HK-2 (cell line): ENCODE results near the gene SRF.
A peak's percentile ranks its signal among the peaks of the same experiment; 100 is the strongest.

Experiments
- DNase-seq: peaks from one replicate; pipeline ENCODE4 v3.0.0-alpha.2; 2018; ENCODE audit not compliant: unreplicated experiment

Gene SRF

DNA sequence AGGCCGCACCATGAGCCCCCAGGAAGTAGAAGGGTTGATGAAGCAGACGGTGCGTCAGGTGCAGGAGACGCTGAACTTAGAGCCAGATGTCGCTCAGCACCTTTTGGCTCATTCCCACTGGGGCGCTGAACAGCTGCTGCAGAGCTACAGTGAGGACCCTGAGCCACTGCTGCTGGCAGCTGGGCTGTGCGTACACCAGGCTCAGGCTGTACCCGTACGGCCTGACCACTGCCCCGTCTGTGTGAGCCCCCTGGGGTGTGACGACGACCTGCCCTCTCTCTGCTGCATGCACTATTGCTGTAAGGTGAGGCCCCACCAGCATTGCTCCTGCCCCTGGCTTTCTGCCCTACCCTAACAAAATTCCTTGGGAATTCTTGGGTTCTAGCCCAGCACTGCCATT, 45.1 kb downstream of the SRF start:
- DNase-seq = no peak

DNA sequence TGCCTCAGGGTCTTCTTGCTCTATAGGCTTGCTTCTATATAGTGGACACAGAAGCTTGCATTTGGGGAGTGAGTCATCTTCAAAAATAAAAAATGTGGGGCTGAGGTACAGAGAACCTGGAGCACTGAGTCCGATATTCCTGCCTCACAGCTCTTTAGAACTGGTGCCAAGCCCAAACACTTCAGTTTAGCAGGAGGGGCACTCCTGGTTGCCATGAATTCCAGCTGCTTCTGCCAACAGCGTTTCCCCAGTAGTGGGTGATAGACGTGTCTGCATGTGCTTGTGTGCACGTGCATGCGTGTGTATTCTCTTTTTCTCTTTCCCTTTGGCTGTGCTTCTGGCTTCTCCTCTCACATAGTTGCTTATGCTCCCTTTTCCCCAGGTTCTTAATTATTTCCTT, 46.3 kb downstream of the SRF start:
- DNase-seq = no peak

DNA sequence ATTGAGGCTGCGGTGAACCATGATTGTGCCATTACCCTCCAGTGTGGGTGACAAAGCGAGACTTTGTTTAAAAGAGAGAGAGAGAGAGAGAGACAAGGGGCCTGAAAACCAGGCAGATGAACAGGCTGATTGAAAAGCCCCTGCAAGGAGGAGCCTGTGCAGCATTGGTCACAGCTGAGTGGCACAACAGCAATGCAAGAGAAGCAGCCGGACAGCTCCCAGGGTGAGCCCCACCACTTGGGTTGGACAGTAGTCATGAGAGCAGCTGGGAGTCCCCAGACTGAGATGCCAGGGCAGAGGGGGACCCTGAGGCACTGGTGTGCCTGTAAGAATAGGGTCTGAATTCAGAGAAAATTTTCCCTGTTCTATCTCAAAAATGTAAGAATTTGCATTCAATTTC, 48.0 kb downstream of the SRF start:
- DNase-seq = no peak

DNA sequence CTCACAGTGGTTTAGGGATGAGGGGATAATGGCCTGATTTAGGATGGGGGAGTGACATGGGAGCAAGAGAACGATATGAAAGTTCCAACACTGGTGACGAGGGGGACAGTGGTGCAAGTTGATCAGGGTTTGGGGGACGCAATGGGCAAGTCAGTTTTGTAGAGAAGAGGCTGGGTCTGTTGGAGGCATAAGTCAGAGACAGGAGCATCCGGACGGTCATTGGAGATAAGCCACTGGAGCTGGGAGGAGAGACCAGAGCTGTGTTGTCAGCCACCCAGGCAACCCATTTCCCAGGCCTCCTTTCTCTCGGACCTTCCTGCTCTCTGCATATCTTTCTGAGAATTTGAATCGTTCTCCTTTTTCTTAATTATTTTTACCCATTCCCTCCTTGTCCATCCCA, 48.7 kb downstream of the SRF start:
- DNase-seq = no peak

DNA sequence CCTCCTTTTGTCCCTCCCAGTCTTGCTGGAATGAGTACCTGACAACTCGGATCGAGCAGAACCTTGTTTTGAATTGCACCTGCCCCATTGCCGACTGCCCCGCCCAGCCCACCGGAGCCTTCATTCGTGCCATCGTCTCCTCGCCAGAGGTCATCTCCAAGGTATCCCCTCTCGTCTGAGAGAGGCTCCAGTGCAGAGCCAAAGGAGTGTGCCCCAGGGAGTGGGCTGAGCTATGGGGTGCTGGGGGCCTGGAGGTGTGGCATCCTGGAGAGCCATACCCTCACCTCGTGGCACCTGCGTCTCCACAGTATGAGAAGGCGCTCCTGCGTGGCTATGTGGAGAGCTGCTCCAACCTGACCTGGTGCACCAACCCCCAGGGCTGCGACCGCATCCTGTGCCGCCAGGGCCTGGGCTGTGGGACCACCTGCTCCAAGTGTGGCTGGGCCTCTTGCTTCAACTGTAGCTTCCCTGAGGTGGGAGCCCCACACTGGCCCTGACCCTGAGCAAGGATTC, 49.4 kb downstream of the SRF start:
- DNase-seq = no peak

DNA sequence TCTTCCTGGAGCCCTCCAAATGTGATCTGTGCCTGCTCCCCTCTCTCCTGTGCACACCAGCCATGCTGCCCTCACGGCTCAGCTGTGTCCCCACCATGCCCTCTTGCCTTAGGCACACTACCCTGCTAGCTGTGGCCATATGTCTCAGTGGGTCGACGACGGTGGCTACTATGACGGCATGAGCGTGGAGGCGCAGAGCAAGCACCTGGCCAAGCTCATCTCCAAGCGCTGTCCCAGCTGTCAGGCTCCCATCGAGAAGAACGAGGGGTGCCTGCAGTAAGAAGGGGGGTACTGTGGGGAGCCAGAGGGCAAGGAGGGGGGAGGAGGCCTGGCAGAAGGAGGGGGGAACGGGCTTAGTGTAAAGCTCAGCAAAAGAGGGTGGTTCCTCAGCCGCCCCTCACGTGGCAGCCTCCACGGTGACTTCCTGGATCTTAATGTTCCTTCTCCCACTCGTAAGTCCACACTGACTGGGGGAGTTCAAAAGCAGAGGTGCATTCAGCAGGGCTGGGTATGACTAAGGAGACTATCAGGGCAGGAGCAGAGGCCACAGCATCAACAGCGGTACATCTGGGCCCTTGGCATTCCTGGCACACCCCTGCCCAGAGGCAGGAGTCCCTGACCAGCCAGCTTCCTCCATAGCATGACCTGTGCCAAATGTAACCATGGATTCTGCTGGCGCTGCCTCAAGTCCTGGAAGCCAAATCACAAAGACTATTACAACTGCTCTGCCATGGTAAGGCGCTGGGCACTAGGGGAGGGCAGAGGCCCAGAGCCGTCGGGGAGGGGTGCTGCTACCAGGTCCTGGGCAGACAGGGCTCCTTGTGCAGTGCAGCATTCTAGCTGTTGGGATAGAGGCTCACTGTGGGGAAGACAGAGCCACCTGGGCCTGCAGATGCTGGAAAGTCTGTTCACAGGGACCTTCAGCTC, 50.2 kb downstream of the SRF start:
- DNase-seq = no peak

DNA sequence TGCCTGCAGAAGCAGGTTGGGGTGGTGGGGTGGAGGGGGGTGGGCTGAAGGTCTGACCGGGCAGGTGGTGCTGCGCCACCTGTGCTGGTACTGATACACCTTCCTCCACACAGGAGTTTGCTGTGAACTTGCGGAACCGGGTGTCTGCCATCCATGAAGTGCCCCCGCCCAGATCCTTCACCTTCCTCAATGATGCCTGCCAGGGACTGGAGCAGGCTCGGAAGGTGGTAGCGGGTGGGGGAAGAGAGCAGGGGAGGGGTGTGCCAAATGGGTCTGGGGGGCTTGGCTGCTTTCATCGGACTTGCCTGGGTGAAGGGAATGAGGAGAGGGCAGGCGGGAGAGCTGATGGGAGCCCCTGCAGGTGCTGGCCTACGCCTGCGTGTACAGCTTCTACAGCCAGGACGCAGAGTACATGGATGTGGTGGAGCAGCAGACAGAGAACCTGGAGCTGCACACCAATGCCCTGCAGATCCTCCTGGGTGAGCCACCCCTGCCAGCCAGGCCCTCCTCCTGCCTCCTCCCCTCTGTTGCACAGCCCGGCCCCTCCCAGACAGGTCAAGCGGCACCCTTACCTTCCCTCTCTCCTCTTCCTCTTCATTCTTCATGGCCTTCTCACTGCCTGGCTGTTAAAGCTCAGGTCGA, 51.5 kb downstream of the SRF start:
- DNase-seq = no peak

DNA sequence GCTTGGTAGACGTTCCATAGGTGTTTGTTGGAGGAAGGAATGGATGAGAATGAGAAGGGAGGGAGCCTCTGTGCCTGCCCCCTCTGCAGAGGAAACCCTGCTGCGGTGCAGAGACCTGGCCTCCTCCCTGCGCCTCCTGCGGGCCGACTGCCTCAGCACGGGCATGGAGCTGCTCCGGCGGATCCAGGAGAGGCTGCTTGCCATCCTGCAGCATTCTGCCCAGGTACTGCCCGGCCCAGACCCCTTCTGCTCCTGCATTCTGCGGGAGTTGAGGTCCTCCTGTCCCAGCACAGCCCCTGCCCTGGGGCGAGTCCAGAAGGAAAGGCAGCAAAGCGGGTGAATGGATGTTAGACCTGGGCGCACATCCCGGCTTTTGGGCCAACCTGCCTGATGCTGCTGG, 52.1 kb downstream of the SRF start:
- no peak for DNase-seq

DNA sequence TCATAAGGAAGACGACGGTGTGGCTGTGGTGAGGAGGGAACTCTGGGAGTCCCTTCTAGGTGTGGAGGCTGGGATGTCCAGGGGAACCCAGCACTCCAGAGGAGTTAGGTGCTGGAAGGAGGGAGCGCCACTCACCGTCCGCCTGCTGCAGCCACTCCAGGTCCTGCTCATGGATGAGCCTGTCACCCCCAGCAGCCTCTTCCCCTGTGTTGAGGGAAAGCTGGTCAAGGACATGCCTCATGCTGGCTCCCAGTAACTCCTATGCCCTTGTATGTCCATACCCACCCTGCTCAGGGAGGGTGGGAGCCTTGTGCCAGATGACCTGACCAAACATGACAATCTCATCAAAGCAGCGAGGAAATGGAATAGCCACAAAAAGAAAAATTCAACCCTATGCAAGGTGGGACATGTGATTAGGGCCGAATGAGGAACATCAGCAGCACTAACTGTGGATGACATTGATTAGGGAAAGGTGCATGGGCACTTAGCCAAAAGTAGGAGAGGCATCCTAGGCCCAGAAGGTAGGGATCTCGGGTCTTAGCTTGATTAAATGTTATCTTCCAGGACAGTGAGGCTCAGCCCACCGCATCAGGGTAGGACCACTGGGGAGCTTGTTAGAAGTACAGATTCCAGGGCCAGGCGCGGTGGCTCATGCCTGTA, 55.3 kb downstream of the SRF start:
- no peak for DNase-seq

DNA sequence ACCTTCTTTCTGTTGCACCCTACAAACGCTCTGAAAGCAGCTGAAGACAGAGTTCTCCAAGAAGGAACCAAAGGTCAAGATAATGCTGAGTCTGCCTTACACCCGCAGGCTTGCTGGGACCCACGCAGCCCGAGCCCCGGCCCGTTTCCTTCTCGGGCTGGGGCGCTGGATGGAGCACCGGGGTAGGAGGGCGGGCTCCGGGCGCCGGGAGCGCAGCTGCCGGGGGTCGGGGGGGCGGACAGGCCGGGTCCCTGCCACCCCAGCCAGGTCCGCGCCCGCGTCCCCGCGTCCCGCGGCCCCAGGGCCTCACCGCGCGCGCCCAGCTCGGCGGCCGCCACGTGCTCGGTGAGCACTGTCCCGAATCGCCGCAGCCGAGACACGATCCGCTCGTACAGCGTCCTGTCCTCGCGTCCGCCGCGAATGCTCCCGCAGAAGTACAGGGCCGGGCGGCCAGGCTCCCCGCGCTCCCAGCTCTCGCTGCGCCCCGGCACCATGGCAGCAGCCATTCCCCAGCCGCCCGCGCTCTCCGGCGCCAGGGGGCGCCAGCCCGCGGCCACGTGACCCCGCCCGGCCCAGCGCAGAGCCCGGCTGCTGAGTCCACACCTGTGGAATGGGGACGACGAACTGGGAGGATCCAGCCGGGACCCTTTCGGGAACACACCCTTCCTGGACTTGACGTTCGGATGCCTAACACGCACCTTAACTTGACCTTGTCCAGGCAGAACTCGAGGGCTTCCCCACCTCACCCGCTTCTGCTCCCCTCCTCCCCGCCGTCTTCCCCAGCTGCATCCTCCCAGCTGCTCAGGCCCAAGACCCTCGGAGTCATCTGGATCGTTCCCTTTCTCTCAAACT, 58.1 kb downstream of the SRF start, which contains the start of gene DNPH1:
Gene DNPH1 (minus strand): TSS at position 531 of the 852 bp plus-strand sequence. CDS start 25 bp downstream, at position 506.
- peak; percentile 86 for DNase-seq

DNA sequence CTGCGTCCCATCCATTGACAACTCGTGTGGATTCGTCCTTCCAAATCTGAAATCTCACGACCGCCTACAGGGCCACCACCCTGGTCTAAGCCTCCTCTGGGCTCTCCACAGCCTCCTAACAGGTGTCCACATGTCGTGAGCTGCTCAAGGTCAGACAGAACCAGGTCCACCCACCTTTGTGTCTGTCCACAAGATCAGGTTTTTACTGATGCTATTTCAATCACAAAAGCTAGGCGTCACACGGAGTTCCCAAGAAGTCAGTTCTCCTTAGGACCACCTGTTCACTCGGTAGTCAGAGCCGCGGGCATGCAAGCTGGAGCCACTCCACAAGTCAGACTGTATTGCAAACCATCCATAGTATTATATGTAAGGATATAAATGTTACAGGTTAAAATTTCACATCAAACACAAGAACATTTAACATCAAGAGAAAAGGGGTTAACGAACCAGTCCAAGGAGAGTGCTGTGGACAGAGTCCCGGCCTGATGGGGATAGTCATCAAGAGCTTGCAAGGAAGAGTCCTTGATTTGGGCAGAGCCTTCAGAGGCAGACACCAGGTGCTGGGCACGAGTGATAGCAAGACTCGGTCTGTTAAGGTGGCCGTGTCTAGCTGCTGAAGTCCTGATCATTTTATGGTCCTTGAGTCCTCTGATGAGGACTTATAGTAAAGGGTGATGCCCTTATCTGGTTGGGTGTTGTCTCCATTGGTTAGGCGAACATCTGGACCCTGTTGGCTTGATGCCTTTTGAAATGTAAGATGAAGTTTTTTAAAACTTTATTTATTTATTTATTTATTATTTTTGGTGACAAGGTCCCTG, 58.9 kb downstream of the SRF start:
- no peak for DNase-seq

DNA sequence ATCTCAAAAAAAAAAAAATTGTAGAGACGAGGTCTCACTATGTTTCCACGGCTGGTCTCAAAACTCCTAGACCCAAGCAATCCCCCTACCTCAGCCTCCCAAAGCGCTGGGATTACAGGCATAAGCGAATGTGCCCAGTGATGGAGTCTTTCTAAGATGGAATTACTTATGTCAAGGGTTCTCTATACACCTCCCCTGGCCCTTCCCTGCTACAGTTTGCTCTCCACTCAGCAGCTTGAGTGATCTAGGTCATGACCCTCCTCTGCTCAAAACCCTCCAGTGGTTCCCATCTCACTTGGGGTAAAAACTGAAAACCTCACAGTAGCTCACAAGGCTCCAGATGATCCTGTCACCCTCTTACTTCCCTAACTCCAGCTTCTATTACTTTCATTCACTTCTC, 60.0 kb downstream of the SRF start:
- DNase-seq = no peak
